ENCODE data around the gene UGCG.
A peak's percentile ranks its signal among the peaks of the same experiment; 100 is the strongest.
"Not testable (repeated sequence)": the region's sequence is repeated elsewhere in the genome, so short reads cannot be mapped to it uniquely, and the experiment has no call there.

The UGCG gene

DNA sequence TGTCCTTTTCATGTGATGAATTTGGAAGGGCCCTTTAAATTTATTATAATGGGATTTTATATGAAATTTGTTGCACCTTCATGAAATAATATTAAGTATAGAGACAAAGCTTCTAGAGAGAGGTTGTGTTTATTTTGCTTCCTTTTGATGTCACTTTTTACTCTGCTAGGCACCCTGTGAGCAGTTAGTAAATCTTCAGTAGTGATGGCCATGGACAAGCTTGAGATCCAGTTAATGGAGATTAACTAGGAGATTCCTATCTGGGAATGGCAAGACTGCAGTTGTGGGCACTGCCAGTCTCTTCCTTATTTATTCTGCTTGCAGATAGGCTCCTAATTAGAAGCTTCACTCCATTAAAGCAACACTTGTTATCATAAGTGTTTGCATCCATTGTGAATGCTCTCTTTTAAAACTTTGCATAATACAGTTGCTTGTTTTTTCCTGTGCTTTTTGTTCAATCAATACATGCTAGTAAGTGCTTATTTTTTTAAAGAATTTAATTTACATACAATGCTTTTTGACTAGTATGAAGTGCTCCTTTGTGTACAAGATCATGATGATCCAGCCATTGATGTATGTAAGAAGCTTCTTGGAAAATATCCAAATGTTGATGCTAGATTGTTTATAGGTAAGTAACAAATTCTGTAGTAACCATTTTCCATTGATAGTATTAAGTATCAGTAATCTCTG is 25.9 kb downstream of the UGCG start:
- no peak for DNase-seq

DNA sequence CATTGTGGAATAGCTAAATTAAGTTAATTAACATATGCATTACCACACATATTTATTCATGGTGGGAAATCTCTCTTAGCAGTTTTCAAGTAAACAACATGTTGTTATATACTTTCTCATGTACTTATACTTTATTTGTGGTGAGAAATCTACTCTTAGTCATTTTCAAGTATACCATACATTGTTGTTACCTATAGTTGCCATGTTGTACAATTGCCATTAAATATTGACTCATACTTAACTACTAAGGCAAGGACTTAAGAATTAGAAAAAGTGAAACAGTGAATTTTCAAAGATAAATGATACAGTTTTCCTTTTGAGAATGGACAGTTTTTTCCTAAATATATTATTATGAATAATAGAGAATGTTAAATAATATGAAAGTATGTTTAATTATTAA is 27.7 kb downstream of the UGCG start:
- no peak for DNase-seq

DNA sequence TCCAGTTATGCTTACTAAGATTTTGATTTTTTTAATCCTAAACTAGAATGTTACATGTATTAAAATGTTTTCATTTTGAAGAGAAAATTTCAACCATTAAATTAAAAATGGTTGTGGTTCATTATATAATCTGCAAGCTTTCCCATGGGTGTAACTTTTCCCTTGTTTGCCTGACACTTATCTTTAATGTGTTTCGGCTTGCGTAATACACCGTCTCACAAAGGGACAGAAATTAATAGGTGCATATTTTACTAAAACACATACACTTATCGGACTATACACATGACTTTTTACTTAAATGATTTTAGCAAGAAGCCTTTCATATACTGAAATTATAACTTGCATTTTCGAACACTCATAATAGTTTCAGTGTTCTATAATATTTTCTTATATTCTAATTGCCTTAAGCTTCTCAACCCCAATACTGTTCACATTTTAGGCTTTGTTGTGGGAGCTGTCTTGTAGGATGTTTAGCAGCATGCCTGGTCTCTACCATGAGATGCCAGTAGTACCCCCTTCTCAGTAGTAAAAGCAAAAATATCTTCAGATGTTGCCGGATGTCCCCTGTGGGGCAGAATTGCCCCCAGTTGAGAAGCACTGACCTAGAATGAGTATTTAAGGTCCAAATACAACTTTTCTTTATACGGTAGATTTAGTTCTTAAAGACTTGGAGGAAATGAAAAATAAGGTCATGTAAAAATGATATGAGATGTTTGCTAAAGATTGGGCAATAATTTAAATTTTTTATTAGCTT is 28.6 kb downstream of the UGCG start:
- DNase-seq = no peak

DNA sequence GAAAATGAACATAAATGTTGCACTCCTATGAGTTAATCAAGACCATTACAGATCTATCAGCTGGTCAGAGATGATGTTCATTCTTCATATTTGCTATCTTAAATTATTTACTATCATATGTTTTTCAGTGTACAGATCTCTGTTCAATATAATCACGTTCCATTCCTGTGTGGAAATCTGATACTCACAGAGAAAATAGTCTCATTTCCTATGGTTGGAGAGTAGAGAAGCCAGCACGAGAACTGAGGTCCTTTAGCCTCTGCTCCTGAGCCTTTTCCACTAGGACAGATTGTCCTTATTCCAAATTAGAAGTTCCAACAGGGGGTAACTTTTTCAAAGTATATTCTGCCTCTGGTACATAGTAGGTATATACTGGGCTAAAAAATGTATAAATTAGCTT is 29.2 kb downstream of the UGCG start:
- DNase-seq = no peak

DNA sequence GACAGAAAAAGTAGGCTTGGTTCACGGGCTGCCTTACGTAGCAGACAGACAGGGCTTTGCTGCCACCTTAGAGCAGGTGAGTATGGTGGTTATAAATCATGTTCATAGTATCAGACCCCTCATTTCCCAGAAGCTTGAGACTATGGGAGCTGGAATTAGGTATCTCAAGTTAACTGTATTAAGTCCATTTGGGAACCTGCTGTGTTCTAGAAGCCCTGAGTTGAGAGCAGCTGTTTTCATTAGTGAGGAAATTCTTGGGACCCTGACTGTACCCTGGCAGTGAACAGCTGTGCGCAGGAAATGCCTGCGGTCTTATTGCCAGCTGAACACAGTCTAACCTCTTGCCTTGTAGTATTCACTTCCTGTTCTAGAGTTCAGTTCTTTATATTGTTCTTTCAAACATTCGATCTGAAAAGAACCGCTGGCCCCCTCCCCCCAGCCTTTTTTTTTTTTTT is 29.8 kb downstream of the UGCG start:
- DNase-seq = peak; percentile 68 to 76

DNA sequence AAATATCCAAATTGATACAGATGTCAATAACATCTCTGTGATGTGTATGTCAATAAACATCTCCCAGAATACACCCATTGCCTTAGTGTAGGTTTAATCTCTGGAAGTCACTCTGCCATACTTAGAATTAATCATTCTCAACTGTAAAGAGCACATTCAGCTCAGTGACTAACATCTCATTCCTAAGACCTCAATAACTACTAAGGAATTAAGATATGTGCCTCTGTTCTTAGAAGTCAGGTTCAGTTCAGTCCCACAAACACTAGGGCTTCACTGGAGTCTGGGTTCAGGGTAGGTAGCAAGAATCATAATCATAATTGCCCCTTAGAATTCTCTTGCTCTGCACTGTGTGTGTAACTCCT is 31.7 kb downstream of the UGCG start:
- DNase-seq = no peak

DNA sequence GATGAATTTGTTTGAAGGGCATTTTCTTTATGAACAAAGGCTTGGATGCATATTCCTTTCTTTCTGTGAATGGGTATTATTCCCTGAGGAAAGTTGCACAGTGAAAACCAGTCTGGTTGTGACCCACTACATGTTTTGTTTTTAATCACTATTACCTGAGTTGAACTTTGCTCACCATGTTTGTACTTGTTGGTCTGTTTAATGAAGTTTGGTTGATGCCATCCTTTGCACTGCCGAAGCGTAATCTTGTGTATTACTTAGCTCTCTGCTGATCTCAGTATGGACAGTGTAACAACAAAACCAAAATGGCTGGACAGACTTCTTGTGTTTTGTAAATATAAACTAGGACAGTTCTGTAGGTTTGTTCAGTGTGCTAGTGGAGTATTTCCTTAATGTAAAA is 38.1 kb downstream of the UGCG start:
- no peak for DNase-seq

DNA sequence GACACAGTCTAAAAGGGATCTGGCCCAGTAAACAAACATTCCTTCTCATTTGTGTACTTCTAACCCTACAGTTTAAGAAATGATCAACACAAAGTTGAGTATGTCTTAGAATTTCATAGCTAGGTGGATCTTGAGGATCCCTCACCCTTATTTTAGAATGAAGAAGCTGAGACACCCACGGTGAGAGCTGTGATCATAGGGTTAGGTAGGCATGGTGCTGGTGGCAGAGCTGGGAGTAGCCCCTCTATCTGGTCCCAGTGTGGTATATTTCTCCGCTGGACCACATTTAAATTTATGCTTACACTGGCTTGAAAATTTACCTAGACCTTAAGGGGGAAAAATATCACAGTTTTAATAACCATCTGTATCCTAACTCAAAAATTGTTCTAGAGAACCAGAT is 39.8 kb downstream of the UGCG start:
- DNase-seq = no peak

DNA sequence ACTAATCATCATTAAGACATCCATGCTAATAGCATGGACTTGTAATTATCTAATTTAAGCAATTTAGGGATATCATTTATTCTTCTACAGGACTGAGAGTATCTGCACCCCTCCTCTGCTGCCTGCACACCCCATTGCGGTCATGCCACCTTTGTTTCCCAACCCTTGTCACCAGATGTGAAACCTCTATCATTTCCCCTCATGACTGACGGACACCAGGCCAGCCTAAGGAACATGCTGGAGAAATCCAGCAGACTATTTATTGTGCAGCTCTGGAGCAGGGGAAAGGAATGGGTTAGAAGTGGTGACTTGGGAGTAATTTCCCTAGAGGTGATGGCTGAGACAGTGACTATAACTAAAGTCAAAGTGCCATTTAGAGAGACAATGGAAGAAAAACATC is 40.7 kb downstream of the UGCG start:
- DNase-seq = no peak

DNA sequence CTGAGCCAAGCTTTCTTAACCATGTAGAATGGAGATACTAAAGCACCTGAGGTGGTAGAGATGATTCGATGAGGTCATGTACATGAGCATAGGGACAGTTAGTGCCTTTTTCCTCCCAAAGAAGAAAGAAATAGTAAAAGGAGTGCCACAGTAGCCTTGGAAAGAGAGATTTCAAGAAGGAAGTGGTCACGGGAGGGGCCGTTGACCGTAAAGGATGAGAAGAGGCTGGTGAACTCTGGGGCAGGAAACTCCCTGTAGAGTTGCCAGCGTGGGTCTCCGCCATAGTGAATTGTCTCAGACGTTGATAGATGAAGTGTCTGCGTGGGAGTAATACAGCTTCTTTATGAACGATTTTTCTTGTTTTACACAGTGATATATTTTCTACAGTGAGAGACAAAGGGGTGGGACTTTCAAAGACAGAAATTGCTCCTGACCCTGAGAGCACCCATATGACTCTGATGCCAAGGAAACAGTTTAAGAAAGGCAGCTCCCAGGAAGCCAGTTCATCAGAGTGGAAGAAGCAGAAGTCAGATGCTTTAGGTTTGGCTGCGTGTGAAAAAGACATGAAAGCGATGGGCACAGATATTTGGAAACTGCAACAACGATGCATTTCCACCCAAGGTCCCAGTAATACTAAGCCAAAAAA is 41.3 kb downstream of the UGCG start:
- peak; percentile 52 to 63 for DNase-seq

DNA sequence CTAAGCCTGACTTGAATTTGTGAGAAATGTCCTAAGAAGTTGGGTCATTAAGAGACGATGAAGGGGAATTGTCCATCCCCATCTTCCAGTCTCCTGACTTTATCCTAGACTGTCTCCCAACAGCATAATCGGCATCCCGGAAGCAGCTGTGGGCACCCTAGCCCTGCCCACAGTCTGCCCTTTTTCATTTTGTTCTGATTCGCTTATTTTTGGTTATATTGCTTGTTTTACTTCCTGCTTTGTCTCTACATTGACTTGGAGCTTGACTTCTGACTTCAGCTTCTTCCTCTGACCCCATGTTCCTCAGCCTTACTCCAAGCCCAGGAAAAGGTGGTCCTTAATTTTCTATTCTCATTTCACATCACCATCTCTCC is 41.8 kb downstream of the UGCG start:
- peak in 1 of 2 donors; percentile 12 for DNase-seq

DNA sequence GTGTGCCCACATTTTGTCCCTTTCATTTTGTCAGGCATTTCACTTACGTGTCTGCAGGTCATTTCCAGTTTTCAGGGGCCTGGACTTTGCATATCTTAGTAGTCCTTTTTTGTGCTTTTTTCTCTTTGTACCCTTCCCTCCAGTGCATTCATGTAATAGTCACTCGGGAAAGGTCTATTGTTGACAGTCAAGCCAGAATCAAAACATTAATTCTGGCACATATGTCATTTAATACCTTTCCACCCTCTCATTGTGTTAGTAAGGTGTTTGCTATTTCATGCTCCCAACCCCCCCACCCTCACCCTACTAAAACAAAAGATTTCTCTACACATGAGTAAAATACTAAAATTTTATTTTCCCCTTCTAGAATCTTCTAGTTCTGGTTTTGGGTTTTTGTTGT is 42.7 kb downstream of the UGCG start:
- DNase-seq = no peak

DNA sequence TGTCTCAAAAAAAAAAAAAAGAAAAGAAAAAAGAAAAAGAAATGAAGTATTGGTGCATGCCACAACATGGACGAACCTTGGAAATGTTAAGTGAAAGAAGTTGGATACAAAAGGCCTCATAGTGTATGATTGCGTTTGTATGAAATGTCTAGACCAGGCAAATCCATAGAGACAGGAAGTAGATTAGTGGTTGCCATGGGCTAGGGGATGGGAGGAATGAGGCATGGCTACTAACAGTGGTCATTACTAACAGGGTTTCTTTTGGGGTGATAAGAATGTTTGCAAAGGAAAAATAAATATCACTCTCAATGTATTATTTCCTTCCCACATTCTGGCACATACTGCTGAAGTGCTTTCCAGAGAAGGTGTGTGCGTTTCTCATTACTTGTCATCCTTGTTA is 44.1 kb downstream of the UGCG start:
- no peak for DNase-seq

DNA sequence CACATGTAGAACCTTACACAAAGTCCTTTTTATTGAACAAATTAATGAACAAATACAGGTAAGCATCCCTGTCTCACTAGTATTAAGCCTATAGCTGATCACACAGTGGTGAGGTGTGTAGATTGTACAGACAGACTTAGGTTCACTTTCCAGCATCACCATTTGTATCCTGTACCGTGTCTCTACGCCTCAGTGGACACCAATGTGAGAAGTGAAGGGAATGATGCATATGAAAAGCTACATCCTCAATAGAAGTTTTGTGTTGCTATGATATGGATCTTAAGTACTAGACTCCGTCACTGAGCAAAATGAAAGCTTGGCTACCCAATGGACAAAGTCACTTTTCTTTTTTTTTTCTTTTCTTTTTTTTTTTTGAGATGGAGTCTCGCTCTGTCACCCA is 46.6 kb downstream of the UGCG start:
- DNase-seq = no peak

DNA sequence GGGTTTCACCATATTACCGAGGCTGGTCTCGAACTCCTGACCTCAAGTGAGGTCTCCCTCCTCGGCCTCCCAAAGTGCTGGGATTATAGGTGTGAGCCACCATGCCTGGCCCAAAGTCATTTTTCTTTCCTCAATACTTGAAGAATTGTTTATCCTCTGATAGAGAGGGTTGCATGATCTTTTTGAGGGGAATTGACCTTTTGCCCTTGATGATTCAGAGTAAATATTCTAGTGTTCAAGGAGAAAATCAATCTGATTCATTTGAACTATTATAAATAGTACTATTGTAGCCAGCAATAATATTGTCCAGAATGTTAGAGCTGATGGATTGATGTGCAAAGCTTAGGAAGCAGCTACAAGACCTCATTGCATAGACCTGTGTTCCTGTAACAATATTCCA is 47.1 kb downstream of the UGCG start:
- DNase-seq = no peak

DNA sequence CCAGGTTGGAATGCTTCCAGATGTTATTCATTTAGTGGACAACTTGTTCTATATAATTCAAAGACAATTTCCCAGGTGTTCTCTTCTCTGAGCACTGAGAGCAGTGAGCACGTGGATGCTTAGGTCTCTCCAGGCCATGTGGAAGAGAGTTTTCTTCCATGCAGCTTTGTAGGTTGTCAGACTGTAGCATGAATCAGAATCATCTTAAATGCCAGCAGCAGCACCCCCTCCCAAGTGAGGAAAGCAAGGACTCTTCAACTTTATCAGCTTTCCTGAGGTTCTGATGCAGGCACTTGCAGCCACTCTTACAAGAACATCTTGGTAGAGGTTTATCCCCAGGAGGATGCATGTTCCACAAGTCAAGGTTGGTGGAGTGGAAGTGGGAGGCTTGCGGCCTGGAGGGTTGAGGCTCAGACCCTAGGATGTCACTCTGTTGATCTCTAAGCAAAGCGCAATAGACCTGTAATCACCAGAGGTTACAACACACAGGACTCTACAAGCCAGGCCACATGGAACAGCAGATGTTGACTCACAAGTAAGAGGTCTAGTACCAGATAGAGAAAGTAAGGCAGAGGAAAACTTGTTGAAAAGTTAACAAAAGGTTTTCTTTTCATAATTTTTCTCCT is 47.7 kb downstream of the UGCG start:
- DNase-seq = no peak

DNA sequence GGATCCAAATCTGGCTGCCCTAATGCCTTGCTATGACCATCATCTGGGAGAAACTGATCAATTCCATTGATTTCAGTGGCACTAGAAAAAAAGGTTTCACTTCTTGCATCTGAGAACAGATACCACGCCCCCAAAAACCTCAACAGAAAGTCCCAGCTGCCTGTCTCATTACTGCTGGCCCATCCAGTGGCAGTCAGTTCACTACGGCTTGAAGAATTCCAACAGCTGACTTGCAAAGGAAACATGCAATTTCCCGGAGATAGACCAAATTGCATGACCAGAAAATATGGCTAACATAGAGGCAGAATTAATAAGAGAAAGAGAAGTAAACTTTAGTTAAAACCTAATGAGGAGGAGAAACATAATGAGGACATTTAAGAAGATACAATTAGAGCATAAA is 48.6 kb downstream of the UGCG start:
- peak; percentile 8 to 26 for DNase-seq

DNA sequence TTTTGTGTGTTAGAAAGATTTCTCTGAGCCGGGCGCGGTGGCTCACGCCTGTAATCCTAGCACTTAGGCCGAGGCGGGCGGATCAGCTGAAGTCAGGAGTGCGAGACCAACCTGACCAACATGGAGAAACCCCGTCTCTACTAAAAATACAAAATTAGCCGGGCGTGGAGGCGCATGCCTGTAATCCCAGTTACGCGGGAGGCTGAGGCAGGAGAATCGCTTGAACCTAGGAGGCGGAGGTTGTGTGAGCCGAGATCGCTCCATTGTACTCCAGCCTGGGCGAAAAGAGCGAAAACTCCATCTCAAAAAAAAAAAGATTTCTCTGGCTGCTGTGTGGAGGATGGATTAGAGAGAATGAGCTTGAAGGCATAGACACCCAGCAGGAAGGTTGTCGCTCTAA is 51.5 kb downstream of the UGCG start:
- not testable (repeated sequence) for DNase-seq

DNA sequence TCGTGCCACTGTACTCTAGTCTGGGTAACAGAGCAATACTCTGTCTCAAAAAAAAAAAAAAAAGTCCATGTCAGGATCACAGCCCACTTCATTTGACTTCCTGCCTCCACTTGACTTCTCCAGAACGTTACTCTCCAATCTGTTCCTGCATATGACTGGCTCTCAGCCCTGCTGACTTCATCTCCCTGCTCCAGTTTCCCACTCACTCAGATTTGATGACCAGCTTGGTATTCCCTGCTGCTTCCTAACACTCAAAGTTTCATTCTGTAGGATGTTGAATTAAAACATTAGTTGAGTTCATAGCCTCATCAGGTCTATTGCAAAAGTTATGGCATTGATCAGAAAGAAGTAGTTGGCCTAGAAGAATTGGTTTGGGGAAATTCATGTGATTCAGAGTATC is 52.3 kb downstream of the UGCG start:
- no peak for DNase-seq

DNA sequence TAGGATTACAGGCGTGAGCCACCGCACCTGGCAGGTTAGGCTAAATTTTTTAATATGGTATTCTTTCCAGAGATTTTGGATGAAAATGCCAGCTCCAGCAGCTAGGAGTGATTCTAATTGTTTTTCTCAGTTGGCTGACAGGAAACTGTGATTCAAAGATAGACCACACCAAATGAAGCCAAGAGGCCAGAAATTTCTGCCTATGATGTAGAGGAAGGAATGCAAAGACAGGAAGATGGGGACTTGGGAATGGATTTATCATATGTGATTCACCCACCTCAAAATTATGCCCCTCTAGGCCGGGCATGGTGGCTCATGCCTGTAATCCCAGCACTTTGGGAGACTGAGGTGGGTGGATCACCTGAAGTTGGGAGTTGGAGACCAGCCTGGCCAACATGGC is 53.3 kb downstream of the UGCG start:
- no peak for DNase-seq

DNA sequence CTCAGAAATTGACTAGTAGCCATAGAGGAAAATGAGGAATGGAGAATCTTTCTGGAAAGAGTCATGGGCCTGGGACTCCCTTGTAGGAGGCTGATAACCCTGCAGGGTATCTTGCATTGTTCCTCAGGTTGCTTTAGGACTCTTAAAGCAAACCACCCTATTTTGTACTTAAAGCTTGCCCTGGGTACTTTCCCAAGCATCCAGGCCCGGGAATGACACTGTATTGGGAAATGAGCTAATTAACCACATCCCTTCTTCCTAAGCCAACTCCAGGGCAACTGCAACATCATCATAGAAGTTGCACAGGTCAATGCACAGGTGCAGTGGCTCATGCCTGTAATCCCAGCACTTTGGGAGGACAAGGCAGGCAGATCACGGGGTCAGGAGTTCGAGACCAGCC is 55.9 kb downstream of the UGCG start:
- no peak for DNase-seq

DNA sequence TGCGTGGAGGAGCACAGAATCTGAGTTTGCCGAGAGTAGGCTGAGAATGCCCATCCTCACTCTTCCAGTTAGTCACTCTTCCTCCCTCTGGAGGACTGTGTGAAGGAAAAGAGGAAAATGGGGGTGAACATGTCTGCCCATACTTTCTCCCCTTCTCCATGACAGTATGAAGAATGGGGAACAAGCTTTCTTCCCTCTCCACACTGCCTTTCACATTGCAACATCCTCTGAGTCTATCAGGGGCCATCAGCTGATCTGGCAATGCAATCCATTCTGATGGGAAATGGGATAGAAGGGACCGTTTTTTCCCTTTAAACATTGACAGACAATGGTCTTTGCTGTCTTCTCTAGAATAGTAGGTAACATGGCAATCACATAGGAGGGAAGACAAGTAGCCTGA is 56.8 kb downstream of the UGCG start:
- DNase-seq = no peak

DNA sequence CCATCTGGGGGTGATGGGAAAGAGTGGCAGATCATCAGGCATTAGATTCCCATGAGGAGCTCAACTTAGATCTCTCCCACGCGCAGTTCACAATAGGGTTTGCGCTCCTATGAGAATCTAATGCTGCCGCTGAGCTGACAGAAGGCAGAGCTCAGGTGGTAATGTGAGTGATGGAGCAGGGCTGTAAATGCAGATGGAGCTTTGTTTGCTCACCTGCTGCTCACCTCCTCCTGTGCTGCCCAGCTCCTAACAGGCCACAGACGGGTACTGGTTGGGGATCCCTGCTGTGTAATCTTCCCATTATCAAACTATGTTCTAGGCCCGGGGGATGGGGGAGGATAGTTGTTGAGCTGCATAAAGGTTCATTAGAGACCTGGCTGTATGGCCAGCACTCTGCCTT is 58.4 kb downstream of the UGCG start:
- DNase-seq = no peak

Data from CD4-positive, alpha-beta T cell treated with Interleukin-1 beta for 1 hour (primary cell).